ENCODE data around the gene VIPR2. TPM values are rescaled to one million over a fixed set of nuclear protein-coding genes. Genes with fewer than 3 reads are reported as not detected.

The VIPR2 gene
- total RNA-seq, 1 experiment from 2014 or later, result not detected

DNA sequence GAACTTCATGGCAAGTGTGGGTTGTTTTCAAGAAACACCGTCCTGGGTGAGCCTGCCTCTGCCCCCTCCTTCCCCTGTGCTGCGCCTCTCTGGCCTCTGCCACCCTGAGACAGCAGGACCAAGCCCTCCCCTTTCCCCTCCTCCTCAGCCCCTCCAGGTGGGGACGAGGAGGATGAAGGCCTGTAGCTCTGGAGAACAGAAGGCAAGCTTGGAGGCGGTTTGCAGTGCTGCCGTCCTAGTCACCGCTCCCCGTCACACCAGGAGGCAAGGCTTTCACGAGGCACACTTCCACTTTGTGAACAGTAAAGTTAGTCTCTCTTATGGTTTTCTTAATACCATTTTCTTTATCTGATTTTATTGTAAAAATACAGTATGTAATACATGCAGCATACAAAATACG is 8.8 kb upstream of the VIPR2 start:
- ChIA-PET POLR2A (no interaction called here), CTCF (no interaction called here)
- no peaks in the 10 kb centered on the region for H3K36me3 Mint-ChIP-seq (ENCODE audit: insufficient read depth, unreplicated experiment)
- no peaks in the 10 kb centered on the region for H3K4me1 Mint-ChIP-seq (ENCODE audit: insufficient read depth, unreplicated experiment)
- peaks cover 2% of the 10 kb centered on the region for H3K27me3 Mint-ChIP-seq (ENCODE audit: insufficient read depth, unreplicated experiment)
- no peak overlapping the region for H3K27ac Mint-ChIP-seq (ENCODE audit: low read depth, unreplicated experiment)
- intact Hi-C loops (cut with micrococcal nuclease), result no loop called here
- no TSS peak for BruUV-seq (replicated peaks)
- no peak for DNase-seq (ENCODE audit: unreplicated experiment)
- H3K4me3 Mint-ChIP-seq (ENCODE audit: unreplicated experiment), result no peak overlapping the region
- TF ChIP-seq, protein P1, sequence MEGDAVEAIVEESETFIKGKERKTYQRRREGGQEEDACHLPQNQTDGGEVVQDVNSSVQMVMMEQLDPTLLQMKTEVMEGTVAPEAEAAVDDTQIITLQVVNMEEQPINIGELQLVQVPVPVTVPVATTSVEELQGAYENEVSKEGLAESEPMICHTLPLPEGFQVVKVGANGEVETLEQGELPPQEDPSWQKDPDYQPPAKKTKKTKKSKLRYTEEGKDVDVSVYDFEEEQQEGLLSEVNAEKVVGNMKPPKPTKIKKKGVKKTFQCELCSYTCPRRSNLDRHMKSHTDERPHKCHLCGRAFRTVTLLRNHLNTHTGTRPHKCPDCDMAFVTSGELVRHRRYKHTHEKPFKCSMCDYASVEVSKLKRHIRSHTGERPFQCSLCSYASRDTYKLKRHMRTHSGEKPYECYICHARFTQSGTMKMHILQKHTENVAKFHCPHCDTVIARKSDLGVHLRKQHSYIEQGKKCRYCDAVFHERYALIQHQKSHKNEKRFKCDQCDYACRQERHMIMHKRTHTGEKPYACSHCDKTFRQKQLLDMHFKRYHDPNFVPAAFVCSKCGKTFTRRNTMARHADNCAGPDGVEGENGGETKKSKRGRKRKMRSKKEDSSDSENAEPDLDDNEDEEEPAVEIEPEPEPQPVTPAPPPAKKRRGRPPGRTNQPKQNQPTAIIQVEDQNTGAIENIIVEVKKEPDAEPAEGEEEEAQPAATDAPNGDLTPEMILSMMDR (IDR thresholded peaks at IDR 0.05; ENCODE audit: unreplicated experiment), result no peak
- no peaks in the 10 kb centered on the region for H3K9me3 Mint-ChIP-seq (ENCODE audit: unreplicated experiment)

DNA sequence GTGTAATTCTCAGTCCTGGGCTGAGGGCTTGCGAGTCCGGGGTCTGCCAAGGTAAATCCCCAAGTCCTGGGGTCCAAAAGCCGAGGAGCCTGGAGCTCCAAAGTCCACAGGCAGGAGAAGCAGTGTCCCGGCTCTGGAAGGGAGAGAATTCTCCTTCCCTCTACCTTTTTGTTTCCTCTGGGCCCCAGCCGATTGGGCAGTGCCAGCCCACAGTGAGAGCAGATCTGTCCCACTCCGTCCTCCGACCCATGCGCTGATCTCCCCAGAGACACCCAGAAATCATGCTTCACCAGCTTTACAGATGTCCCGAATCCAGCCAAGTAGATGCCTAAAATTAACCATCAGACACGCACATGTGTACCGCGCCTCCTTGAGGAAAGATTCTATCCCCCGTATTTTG is 8.1 kb upstream of the VIPR2 start:
- intact Hi-C loops (cut with micrococcal nuclease), result no loop called here
- BruUV-seq (replicated peaks), result no TSS peak
- no peak for DNase-seq (ENCODE audit: unreplicated experiment)
- Mint-ChIP-seq H3K4me1 (ENCODE audit: insufficient read depth, unreplicated experiment) (no peaks in the 10 kb centered on the region), H3K27me3 (ENCODE audit: insufficient read depth, unreplicated experiment) (no peaks in the 10 kb centered on the region), H3K9me3 (ENCODE audit: unreplicated experiment) (no peaks in the 10 kb centered on the region), H3K36me3 (ENCODE audit: insufficient read depth, unreplicated experiment) (no peaks in the 10 kb centered on the region), H3K4me3 (ENCODE audit: unreplicated experiment) (no peak overlapping the region), H3K27ac (ENCODE audit: low read depth, unreplicated experiment) (no peak overlapping the region)
- ChIA-PET CTCF (interaction anchor here (0.7 kb wide), 1 partner anchor 39 kb away, joined by 3 read pairs; no protein-coding TSS in a partner anchor), POLR2A (no interaction called here)
- TF ChIP-seq, protein P1 (IDR thresholded peaks at IDR 0.05; ENCODE audit: unreplicated experiment), result no peak

DNA sequence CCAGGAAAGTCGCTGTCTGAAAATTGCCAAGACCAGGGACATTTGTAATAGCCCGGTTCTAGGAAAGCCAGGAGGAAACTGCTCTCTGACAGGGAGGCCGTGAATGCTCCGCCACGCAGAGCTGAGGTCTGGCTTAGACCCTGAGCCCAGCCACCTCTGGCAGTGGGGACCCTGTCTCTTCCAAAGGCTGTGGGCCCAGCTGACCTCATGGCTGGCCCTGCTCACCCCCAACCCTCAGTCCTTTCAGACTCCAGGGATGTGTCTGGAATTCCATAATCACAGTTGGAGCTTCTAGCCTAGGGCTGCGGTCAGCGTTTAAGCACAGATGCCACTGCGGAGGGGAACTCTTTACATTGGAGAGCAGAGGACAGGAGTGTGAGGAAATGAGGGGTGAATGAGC is 6.6 kb upstream of the VIPR2 start:
- Mint-ChIP-seq H3K36me3 (ENCODE audit: insufficient read depth, unreplicated experiment) (no peaks in the 10 kb centered on the region), H3K27me3 (ENCODE audit: insufficient read depth, unreplicated experiment) (no peaks in the 10 kb centered on the region), H3K4me3 (ENCODE audit: unreplicated experiment) (no peak overlapping the region), H3K27ac (ENCODE audit: low read depth, unreplicated experiment) (no peak overlapping the region), H3K9me3 (ENCODE audit: unreplicated experiment) (no peaks in the 10 kb centered on the region), H3K4me1 (ENCODE audit: insufficient read depth, unreplicated experiment) (no peaks in the 10 kb centered on the region)
- POLR2A ChIA-PET, result interaction anchor here (0.5 to 1.2 kb wide), 2 partner anchors 12 to 100 kb away, joined by 3 to 4 read pairs; no protein-coding TSS in a partner anchor
- CTCF ChIA-PET, result no interaction called here
- TF ChIP-seq, protein P1 (IDR thresholded peaks at IDR 0.05; ENCODE audit: unreplicated experiment), result no peak
- BruUV-seq (replicated peaks), result no TSS peak
- intact Hi-C loops (cut with micrococcal nuclease), result no loop called here
- DNase-seq (ENCODE audit: unreplicated experiment), result no peak

DNA sequence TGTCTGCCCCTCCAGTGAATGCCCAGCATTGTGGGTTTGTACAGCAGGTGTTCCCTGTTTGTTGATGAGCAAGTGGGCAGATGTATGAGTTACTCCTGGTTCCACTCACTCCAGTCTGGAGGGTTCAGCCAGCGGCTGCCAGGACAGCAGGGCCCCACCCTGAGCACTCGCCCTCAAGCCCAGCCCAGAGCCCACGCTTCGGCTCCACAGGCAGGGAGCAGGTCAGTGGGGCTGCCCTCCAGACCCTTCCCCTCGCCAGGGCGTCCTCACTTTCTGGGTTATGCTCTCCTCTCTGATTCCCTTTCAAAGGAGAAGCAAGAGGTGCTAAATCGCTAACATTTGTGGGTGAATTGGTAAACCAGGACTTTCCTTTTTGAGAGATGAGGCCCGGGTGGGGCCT is 4.8 kb upstream of the VIPR2 start:
- TF ChIP-seq, protein P1 (IDR thresholded peaks at IDR 0.05; ENCODE audit: unreplicated experiment), result no peak
- intact Hi-C loops (cut with micrococcal nuclease), result no loop called here
- Mint-ChIP-seq H3K27me3 (ENCODE audit: insufficient read depth, unreplicated experiment) (no peaks in the 10 kb centered on the region), H3K27ac (ENCODE audit: low read depth, unreplicated experiment) (no peak overlapping the region), H3K36me3 (ENCODE audit: insufficient read depth, unreplicated experiment) (no peaks in the 10 kb centered on the region), H3K9me3 (ENCODE audit: unreplicated experiment) (no peaks in the 10 kb centered on the region), H3K4me1 (ENCODE audit: insufficient read depth, unreplicated experiment) (no peaks in the 10 kb centered on the region), H3K4me3 (ENCODE audit: unreplicated experiment) (no peak overlapping the region)
- ChIA-PET POLR2A (no interaction called here), CTCF (no interaction called here)
- no peak for DNase-seq (ENCODE audit: unreplicated experiment)
- BruUV-seq (replicated peaks), result no TSS peak
